GM21367 (cell line): Measurements from ENCODE around the gene CACNA1C.

Experiments
- ATAC-seq: cut with Tn5 transposase; IDR thresholded peaks from one replicate; pipeline ENCODE4 v1.9.1; 2021; ENCODE audit not compliant: unreplicated experiment

The CACNA1C gene

DNA sequence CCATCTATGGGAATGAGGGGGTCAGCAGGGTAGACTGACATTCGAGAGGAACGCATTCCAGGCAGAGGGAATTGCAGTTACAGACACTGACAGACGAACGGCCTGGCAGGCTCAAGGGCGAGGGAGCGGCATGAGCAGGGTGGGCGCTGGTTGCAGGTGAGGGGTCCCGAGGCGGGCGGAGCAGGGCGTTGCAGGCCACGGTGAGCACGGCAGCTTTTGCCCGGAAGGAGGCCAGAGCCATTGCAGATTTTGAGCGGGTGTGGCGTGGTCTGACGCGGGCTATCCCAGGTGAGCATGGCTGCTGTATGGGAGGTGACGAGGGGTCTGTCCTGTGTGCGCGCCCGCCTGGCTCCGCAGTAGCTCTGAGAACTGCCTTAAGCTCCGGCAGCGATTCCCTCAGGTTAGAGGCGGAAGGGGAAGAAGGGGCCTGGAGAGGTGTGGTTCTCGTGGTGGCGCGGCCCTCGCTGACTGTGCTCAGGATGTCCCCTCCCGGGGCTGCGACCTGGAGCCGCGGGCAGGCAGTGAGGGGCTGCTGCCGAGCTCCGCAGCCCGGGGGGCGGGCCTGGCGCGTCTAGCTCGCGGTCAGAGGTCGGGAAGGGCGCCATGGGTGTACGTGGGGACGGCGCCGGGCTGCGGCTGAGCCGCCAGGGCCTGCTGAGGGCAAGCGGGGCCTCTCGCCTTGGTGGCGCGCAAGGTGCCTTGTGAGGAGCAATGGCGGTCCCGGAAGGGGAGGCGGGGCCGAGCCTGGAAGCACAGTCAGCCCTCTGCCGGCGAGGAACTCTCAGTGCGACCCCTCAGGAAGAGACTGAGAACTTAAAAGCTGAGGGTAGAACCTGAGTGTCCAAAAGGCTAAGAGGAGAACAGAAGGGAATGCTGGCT, 177.1 kb downstream of the CACNA1C start:
- ATAC-seq: no peak

DNA sequence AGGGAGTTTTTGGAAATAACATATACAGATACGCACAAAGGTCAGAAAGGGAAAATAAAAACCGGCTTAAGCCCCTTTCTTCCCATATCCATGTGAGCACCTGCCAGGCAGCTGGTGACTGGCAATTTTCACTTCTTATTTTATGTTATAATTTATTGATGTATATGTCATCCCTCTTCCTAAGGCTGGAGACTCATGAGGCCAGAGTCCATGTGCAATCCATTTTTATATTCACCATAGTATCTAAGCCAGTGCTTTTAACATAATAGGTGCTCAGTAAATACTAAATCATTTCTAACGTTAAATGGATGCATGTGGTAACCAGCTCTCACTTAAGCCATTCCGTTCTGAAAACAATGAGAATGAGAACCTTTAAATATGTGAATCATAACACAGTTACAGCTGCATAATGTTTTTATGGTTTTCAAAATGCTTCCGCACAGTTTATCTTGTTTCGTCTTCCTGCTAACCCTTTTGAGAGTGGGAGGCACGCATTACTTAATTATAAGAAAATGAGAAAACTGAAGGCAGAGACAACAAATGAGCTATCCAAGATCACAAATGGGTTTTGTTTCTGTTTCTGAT, 178.3 kb downstream of the CACNA1C start:
- no peak for ATAC-seq

DNA sequence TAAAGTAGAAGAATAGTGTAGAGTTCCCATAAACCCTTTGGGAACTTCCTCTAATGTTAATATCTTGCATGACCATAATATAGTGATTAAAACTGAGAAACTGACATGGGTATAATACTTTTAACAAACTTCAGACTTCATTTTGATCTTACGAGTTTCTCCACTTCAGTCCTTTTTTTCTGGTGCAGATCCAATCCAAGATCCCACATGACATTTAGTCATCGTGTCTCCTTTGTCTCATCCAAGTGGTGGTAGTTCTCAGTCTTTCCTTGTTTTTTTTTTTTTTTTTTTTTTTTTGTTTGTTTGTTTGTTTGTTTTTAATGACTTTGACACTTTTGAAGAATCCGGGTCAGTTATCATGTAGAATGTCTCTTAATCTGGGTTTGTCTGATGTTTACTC, 179.2 kb downstream of the CACNA1C start:
- ATAC-seq: no peak

DNA sequence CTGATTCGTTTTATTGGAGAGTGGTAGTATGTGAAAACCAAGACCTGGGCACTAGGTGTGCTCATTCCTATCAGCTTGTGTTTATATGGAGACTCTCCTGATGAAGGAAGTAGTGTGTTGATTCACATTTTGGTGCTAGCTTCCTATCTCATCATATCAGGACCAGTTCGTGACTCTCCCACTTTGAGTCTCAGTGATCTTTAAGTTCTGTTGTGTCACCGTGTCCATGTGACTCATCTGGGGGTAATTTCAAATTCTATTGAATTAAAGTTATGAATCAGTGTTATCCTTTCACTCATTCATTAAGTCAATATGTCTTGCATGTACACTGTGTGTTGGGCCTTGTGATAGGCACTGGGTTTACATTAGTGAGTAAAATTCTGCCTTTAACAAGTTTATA, 180.2 kb downstream of the CACNA1C start:
- no peak for ATAC-seq

DNA sequence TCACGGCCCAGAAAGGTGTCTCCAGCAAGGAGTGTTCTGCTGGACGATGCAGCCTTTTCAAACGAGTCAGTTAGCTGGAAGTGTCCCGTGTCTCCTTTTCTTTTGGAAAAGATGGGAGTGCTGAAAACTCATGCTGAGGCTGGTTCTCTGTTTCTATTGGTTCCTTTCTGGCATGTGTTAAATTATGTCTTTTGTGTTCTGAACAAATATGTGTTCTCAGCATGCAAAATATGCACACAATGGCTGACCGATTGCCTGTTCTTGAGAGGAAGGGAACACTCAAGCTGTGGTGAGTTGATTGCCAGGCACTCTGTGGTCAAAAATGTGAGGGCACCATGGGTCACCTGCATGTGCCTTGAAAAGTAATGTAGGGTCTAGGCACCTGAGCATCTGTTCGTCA, 181.3 kb downstream of the CACNA1C start:
- no peak for ATAC-seq

DNA sequence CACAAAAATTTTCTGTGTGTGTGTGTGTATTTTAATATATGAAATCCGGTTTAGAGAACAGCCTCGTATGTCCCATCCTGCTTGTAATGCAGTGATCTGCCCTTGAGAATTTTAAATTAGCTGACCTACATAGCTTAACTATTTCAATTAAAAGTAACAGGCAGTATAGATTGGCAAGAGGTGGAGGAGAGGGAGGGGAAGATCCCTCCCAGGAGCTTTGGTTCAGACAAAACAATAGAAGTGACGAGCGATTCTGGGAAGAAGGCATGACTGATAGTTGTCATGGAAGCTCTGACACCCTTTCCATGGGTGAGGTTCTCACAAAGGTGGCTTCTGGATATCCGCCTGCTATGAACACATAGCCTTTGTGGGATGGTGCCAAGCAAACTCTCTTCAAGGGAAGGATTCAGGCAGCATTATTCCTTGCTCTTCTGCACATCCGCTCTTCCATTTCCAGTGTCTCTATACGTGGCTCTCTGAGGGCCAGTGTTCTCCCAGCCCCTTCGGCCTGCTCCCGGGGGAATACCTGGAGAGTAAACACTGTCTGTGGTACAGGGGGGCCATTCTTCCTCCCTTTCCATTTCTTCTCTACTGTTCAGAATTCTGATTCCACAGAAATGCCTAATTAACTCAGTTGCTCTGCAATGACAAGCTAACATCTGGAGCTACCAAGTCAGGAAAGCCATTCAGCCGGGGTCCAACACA, 182.0 kb downstream of the CACNA1C start:
- ATAC-seq: no peak

DNA sequence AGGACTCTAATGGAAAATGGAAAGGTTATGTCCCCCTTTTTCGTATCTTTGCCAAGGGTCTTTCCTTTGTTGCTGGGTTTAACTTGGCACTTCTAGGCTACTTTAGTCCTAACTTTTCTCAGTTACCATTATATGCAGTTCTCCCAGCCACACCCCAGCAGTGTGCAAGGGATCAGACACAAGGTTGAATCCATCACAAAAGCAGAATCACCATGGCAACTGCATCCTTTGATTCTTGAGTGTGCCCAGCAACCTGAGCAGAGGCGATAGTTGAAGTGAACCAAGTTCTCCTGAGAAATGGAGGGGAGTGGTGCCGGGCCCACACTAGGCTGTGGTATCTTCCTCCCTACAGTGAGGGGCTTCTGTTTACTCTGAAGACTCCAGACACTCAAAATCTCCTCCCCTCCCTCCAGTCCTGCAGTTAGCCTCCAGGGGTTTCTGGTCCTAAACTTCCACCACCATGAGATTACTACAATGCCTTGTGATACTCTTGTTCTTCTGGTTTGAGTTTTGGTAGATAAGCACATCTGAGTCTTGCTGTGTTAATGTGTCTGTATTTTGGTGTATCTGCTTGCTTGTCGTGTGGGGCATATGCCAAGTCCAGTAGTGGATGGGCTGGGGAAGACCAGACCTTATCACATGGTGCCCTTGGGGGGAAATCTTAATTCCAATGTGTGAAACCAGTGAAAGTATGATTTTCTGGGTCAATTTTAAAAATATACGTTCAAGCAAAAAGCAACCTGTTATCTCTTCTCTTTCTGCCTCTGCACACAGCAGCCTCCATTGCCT, 183.9 kb downstream of the CACNA1C start:
- no peak for ATAC-seq

DNA sequence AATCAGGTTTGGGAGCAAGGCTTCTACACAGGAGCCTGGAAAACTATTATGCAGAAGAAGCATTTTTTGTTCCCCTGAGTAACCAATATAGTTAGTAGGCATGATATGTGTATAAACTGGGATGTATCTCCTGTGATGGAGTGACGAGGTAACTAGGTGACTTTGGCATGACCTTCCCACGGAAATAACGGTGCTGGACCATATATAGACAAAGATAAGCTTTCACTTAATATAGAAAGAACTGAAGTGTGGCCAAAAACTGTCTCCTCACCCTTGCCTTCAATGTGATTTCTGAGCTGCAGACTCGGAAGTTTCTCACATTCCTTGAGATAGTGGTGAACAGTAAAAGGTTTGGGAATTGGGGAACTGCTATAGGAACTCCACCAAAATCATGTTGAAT, 185.3 kb downstream of the CACNA1C start:
- ATAC-seq: no peak

DNA sequence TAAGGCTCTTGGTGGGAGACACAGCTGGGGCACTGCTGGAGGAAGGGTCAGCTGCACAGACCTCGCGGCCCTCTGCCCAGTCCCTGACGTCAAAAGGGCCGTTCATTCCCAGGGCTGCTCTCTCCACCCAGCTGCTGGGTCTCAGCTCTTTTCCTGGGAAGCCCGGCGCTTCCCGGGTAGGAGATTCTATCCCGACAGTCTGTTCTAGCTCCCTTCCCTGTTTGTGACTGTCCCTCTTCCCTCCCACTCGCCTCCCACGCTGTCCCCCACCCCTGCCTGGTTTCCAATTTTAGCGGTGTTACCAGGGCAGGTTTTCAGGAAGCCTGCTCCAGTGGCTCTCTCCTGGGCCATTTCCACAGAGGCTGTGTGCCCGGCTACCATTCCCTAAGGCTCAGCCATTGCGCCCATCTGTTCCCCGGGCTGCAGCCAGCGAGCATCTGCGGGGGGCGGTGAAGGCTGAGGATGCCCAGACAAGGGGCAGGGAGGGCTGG, 186.6 kb downstream of the CACNA1C start:
- ATAC-seq: no peak

DNA sequence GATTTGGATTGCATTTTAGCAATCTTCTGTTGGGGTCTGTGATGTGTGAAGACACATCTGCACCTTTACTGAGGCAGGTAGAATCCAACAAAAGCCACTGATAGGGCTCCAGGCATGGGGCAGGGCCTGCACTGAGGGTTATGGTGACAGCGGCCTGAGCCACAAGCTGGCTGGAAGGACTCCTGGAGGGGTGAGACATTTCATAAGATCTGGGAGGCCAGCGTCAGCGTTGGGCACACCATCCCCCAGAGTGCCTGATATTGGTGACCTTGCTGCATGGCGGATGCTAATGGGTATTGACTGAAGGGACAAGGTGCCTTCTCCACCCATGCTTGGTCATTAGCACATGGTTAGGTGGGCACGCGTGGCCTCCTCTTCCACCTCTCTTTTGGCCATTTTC, 187.6 kb downstream of the CACNA1C start:
- ATAC-seq: no peak

DNA sequence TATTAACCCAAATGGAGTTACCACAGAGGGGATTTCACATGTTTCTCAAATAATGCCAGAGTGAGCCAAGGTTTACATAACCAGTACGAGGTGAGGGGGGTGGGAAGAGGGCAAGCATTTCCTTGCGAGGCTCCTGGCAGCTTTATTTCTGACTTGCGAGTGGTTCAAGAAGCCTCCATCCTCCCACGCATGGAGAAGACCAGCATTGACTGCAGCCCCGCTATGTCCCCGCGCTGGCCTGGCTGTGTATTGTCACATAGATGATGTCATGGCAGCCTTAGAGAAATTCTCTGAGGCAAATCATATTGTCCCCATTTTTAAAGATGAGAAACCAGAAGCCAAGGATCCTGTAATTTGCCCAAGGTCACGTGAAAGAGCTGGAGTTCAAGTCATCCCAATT, 188.2 kb downstream of the CACNA1C start:
- ATAC-seq: no peak

DNA sequence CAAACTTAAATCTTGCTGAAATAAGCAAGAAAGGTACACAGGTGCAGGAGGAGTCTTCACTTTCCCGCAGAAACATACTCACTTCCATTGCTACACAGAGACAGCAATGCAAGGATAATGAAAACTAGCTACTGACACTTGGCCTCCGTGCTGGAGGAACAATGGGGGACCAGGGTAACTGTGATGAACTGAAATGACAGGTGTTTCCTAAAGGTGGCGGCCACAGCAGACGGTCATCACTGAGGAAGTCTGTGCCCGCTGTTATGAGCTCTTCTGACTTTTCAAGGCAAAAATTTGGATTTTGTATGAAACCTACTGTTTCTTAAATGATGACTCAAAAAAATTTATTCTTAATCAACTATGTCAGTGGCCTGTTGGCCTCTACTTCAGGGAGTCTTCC, 189.4 kb downstream of the CACNA1C start:
- no peak for ATAC-seq

DNA sequence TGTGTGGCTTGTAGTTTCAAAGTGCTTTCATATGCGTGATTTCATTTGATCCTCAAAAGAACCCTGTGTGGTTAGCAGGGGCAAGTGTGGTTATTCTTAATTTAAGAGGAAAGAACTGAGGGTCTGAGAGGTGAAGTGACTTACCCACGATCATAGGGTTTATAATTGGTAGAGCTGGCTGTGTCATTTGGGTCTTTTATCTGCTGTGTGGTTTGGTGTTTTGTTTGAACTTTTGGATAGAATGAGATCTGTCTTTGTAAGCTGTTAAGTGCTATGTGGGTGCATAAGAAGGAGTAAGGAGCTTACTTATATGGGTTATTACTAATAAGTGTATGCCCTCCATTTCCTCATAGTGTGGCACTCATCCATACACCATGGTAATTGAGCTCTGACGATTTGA, 190.0 kb downstream of the CACNA1C start:
- ATAC-seq: no peak

DNA sequence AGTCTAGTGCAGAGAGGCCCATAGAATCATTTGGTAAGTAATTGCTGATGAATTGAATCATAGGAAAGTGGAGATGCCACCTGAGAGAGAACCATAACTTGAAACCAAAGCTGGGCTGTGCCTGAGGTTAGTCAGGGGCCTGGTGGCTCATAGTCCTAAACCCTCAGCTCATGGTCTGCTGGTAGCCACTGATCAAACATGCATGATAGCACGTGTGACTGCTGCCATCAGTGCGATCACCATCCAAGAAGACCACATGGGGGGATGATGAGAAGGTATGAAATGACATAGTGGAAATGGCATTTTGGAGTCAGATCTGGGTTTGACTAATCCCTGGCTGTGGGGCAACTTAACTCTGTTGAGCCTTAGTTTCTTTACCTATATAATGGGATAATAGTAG, 190.5 kb downstream of the CACNA1C start:
- ATAC-seq: no peak

DNA sequence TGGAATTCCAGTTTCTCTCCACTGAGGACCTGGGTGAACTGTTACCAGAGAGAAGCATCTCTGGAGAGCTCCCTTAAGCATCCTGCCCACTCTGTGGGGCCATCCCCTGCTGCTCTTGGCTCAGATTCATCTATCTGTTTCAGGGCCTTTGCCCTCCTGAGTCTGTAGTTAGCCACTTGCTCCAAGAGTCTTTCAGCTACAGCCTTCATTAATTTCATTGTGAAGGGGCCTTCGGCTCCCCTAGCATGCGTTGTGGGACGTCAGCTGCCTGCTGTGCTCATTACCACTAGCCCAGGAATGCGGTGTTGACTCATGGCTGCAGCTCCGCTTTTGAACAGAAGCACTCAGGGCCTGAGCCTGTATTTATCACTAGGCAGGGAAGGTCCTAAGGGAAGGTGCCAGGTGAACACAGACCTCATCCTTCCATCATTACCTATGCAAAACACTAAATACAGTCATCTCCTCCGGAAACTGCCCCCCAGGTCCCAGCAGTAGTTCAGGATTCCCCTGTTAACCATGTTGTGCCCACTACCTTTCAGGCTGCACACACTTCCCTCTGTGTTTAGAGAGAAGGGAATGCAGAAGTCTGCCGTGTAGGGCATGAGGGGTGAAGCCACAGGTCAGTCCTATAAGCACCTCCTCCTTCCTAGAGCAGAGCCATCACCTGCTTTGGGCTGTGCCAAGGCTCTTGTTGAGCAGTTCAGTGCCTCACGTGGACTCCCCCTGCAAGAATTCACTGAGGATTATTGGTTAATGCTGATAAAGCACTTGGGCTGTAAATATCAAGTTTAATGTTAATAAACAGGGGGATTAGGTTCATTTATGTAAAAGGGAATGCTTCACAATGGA, 191.4 kb downstream of the CACNA1C start:
- no peak for ATAC-seq

DNA sequence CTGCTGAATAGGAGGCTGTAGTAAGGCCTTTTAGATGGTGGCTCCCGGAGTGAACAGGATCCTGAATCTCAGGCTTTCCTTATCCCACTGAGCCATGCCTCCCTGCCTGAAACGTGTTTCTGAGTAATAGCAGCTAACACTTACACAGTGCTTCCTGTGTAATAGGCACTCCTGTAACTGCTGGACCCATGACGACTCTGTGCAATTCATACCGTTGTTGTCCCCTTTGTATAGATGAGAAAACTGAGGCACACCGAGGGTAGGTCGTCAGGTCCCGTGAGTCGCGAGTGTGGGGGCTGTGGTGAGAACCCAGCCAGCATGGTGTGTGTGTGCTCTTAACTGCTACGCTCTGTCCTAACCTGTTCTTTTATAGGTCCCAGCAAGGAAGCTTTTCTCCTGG, 193.6 kb downstream of the CACNA1C start:
- ATAC-seq: no peak

DNA sequence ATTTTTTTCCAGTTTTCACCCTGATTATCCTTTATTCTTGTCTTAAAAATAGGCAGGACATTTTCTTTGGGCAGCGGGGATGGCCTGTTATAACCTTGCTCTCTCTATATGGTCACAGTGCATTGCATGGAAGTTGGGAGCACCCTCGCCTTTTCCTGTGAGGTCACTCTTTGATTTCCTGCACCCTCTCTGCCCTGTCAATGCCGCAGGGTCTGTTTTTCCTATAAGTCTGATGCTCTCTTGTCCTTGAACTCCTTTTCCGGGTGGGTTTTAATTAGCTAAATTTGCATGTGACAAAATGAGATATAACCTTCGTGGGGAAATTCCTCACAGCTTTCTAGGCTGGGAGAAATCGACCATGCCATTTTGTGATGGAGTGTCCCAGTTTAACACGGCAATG, 194.3 kb downstream of the CACNA1C start:
- no peak for ATAC-seq

DNA sequence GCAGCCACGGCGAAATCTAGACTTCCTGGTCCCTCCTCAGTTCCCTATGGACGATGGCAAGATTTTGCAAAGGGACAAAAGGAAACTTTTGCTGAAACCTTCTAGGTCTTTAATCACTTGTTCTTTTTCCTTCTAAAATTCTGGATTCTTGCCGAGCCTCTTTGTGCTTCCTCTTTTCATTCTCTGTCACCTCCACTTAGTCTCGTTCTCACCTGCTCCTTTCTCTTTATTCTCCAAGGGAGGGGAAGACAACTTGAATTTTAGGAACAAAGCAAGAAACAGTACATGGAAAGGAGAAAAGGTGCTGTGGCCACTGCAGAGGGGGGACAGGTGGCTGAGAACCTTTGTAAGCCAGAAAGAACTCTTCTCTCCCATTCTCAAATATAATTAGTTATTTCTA, 194.8 kb downstream of the CACNA1C start:
- ATAC-seq: no peak

DNA sequence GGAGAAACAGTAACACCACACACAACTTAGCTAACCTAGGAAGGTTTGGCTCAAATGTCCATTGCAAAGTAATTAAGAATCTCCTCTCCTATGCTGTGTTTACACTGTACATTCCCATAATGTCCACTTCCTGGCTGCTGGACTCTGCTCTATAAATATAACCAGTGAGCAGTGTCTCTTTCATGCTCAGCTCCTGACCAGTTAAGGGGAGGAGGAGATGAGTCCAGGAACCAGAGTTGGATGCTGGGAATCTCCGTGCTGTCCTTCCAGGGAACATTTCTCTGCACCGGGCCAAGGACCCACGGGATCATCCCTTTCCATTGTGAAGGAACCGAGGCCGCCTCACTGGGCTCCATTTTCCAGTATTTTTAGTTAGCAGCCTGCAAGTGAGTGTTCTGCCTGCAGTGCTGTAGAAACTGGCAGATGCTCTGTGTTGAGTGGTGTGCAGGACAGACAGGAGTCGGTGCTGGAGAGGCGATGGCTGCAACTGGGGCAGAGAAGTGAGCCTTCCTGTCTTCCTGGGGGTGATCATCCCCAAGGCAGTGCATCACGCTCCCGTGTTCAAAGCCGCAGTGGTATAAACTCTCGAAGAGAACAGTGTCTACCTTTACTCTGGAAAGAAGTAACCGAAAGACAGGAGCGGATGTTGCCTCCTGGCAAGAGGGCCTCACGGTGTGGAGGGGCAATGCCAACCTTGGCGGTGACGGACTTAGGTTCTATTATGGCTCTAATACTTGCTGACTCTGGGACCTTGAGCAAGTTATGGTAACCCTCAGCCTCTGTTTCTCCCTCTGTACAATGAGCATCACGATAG, 195.5 kb downstream of the CACNA1C start:
- ATAC-seq: no peak
